GM10266 (cell line): Measurements from ENCODE around the gene RNASE7.
"Not testable (repeated sequence)": the region's sequence is repeated elsewhere in the genome, so short reads cannot be mapped to it uniquely, and the experiment has no call there.

Experiments used
- DNase-seq: peaks from one replicate; pipeline ENCODE4 v3.0.0; 2012; ENCODE audit errors: extremely low spot score
- TF ChIP-seq, protein P1 (sequence below): IDR thresholded peaks from 2 replicates; pipeline ENCODE4 v1.5.1; 2012; ENCODE audit warnings: mild to moderate bottlenecking, low read depth; ENCODE audit not compliant: control insufficient read depth, insufficient read depth; ENCODE audit errors: missing control alignments

The RNASE7 gene

DNA sequence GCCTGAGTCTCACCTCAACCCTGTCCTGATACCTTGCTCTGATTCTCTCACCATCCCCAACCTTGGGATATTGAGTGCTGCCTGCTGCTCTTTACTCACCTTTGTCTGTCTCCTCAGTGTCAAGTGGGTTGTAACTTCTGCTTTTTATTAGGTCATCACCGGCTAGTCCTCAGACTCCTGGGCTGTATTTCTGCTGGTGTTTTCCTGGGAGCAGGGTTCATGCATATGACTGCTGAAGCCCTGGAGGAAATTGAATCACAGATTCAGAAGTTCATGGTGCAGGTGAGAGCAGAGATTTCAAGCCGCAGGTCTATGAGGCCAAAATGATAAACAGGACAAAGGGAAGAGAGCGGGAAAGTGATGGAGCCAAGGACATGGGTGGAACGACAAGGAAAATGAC is 42.6 kb upstream of the RNASE7 start:
- TF ChIP-seq, protein P1, sequence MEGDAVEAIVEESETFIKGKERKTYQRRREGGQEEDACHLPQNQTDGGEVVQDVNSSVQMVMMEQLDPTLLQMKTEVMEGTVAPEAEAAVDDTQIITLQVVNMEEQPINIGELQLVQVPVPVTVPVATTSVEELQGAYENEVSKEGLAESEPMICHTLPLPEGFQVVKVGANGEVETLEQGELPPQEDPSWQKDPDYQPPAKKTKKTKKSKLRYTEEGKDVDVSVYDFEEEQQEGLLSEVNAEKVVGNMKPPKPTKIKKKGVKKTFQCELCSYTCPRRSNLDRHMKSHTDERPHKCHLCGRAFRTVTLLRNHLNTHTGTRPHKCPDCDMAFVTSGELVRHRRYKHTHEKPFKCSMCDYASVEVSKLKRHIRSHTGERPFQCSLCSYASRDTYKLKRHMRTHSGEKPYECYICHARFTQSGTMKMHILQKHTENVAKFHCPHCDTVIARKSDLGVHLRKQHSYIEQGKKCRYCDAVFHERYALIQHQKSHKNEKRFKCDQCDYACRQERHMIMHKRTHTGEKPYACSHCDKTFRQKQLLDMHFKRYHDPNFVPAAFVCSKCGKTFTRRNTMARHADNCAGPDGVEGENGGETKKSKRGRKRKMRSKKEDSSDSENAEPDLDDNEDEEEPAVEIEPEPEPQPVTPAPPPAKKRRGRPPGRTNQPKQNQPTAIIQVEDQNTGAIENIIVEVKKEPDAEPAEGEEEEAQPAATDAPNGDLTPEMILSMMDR: no peak
- no peak for DNase-seq

DNA sequence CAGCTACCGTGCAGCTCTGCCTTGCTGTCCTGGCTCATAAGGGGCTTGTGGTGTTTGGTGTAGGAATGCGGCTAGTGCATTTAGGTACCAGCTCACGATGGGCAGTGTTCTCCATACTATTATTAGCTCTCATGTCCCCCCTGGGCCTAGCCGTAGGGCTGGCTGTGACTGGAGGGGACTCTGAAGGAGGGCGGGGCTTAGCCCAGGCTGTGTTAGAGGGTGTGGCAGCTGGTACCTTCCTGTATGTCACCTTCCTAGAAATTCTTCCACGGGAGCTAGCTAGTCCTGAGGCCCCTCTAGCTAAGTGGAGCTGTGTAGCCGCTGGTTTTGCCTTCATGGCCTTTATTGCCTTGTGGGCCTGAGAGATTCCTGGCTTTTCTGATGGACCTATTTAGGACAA is 40.9 kb upstream of the RNASE7 start:
- TF ChIP-seq, protein P1: no peak
- DNase-seq: no peak

DNA sequence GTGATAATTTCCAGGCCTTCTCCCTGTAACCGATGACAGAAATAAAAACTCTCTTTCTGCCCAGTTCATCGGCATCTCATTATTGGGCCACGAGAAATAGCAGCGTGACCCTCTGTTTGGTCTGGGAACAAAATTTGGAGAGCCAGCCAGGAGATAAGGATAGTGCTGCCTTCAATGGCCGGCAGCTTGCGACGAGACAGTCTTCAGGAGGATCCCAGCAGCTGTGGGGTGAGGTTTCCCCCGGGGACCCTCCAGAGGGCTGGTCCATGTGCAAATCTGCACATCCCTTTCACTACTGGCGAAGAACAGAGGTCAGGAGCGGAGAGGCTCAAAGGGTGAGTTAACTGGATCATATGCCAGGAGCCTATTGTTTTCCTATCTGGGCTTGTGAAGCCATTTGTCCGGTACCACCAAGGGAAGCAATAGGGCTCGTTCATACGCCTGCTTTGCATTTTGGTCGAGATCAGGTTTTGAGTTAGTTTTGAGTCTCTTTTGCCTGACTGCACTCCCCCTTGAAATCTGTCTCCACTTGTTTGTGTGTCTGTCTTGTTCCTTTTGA is 38.3 kb upstream of the RNASE7 start:
- TF ChIP-seq, protein P1: no peak
- DNase-seq: no peak

DNA sequence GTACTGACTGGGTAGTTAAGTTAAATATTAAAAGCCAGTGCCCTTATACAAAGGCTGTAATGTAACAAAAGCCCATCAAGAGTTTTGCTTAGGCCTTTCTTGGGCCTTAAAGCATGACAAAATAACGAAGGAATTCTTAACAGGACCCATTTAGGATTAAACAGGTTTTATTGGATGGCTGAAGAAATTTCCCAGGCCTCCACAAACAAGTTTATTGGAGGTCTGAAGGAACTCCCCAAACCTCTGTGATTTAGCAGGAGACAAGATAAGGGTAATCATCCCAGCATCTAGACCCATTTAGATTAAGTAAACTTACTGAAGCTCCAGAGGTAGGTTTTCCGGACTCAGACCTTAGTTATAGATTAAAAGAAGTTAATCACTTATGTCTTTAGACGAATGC is 32.4 kb upstream of the RNASE7 start:
- DNase-seq: not testable (repeated sequence)

DNA sequence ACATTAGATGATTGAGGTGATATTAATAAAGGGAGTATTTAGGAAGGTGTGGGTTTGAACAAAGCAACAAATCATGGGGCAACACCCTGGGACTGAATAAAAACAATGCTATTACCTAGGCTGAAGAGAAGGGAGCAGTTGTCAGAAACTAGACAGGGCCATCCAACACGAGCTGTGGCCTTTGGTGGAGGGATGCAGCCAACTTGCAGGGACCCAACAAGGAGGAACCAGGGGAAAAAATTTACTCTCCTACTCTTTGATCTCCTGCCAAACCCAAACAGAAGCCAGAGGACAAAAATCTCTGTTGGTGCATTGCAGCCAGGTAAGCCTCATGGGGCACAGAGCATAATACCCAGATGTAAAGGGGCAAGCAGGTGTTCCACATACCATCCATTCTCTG is 31.0 kb upstream of the RNASE7 start:
- DNase-seq: no peak
- TF ChIP-seq, protein P1: no peak

DNA sequence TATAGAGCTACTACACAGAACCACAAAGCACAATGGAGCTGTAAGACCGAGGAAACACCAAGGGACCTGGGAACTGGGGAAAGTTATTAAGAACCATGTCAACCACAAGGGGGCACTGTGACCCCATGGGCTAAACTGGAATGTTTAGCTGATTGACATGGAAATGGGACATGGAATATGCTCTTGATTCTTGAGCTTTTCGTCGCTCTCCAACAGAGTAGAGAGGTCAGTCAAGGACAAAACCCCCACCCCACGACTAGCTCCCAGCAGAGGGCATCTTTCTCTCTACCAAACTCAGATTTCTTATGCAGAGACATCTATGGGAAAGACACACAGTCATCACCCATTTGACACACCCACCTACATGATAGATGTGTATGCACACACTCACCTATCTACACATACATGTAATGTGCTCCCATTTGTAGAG is 27.4 kb upstream of the RNASE7 start:
- peak; percentile 68 for DNase-seq
- TF ChIP-seq, protein P1: peak; percentile 78

DNA sequence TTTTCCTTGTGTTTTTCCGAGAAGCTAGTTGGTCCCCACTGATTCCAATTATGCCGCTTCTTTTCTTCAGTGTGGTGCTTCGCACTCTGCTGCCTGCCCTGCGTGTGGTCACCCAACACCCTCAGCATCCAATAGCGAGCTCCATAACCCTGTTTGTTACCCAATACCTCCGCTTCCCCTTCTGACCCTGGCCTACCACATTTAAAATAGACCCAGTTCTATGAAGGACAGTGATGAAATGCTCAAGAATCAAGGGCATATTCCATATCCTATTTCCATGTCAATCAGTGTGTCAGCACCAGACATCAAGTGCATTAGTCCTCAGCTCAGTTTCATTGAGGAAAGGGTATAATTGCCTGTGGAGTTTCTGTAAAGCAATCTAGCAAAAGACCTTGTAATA is 26.9 kb upstream of the RNASE7 start:
- TF ChIP-seq, protein P1: no peak
- DNase-seq: no peak
